Breast epithelium (tissue), 3 donors: ENCODE measurements around the gene ATP5F1E.

Source experiments
- CTCF ChIP-seq, 3 donors: fragments of 450-650 bp; IDR thresholded peaks; one replicate each; pipeline ENCODE4 v1.5.1; 2016 to 2017; ENCODE audit warnings: antibody characterized with exemption in 3 of 3, mild to moderate bottlenecking in 3 of 3, moderate library complexity in 3 of 3
- POLR2A ChIP-seq: fragments of 450-650 bp; IDR thresholded peaks from one replicate; pipeline ENCODE4 v1.6.1; 2016; ENCODE audit warnings: antibody characterized with exemption, mild to moderate bottlenecking, moderate library complexity

GRCh38 chr20:58993332-58994248 is 38.5 kb downstream of the ATP5F1E start:
- TF ChIP-seq POLR2A (no peak), CTCF (IDR thresholded peaks at IDR 0.05) (no peak)
